ENCODE measurements around the gene DISC1.

DNA sequence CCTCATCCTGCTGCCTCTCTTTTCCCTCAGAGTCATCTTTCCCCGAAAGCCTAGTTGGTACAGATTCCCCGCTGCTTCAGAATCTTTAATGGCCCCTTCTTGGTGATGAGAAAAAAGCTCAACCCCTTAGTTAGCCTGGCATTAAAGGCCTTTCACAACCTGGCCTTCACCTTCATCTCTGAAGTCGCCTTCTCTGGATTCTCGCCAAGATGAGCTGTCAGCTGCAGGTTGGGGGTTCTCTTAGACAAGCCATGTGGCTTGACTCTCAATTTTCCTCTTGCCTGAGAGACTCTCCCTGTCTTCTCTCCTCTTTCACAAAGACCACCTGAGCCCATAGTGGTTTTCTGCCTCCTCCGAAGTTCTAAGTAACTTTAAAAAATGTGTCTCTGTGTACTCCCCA lies 15.5 kb upstream of the DISC1 start:
- TF ChIP-seq, protein P1, sequence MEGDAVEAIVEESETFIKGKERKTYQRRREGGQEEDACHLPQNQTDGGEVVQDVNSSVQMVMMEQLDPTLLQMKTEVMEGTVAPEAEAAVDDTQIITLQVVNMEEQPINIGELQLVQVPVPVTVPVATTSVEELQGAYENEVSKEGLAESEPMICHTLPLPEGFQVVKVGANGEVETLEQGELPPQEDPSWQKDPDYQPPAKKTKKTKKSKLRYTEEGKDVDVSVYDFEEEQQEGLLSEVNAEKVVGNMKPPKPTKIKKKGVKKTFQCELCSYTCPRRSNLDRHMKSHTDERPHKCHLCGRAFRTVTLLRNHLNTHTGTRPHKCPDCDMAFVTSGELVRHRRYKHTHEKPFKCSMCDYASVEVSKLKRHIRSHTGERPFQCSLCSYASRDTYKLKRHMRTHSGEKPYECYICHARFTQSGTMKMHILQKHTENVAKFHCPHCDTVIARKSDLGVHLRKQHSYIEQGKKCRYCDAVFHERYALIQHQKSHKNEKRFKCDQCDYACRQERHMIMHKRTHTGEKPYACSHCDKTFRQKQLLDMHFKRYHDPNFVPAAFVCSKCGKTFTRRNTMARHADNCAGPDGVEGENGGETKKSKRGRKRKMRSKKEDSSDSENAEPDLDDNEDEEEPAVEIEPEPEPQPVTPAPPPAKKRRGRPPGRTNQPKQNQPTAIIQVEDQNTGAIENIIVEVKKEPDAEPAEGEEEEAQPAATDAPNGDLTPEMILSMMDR (IDR thresholded peaks at IDR 0.05) = no peak
- TF ChIP-seq POLR2A (IDR thresholded peaks at IDR 0.05) = no peak
